ENCODE measurements around the gene PLP2.

DNA sequence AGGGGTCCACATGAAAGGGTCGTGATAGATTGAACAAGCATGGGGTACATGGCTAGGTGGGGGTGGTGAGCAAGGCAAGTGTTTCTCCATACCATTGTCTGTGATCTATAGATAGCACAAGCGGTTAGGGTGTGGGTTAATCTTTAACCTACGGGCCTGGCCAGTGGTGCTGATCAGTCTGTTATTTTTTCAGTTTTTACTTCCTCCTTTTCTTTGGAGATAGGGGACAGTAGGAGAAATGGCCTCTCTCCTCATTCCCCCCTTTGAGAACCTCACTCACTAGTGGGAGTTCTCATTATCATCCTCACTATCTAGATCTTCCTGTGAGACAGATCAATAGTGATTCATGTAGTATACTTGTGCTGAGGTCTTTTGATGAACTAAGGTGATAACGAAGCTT is 32.0 kb upstream of the PLP2 start:
- TF ChIP-seq, protein P1, sequence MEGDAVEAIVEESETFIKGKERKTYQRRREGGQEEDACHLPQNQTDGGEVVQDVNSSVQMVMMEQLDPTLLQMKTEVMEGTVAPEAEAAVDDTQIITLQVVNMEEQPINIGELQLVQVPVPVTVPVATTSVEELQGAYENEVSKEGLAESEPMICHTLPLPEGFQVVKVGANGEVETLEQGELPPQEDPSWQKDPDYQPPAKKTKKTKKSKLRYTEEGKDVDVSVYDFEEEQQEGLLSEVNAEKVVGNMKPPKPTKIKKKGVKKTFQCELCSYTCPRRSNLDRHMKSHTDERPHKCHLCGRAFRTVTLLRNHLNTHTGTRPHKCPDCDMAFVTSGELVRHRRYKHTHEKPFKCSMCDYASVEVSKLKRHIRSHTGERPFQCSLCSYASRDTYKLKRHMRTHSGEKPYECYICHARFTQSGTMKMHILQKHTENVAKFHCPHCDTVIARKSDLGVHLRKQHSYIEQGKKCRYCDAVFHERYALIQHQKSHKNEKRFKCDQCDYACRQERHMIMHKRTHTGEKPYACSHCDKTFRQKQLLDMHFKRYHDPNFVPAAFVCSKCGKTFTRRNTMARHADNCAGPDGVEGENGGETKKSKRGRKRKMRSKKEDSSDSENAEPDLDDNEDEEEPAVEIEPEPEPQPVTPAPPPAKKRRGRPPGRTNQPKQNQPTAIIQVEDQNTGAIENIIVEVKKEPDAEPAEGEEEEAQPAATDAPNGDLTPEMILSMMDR (IDR thresholded peaks at IDR 0.05): no peak
- TF ChIP-seq POLR2A (IDR thresholded peaks at IDR 0.05): no peak
